ENCODE results near the gene IGHMBP2. TPM values are rescaled to one million over a fixed set of nuclear protein-coding genes. Genes with fewer than 3 reads are reported as not detected.

IGHMBP2 gene
- total RNA-seq, 1 donor: 10.9 TPM

- no peaks in the 10 kb centered on the region for H3K36me3 ChIP-seq (ENCODE audit: insufficient read depth, low read length)
- H2AFZ ChIP-seq (ENCODE audit: low read length): peak overlapping the region; percentile 65
- H3K79me2 ChIP-seq (ENCODE audit: insufficient read depth, low read length): no peaks in the 10 kb centered on the region
- no peak overlapping the region for H3K27ac ChIP-seq (ENCODE audit: low read depth, low read length)
- no peak overlapping the region for H3K4me2 ChIP-seq (ENCODE audit: insufficient read depth, low read length)
- no peak overlapping the region for H3K4me3 ChIP-seq (ENCODE audit: insufficient read depth, low read length)
- DNase-seq (ENCODE audit: insufficient read length, low spot score, missing footprints): peak; percentile 86
- H3K9me3 ChIP-seq (ENCODE audit: low read depth, low read length): no peaks in the 10 kb centered on the region
- no peak for TF ChIP-seq CTCF (IDR thresholded peaks at IDR 0.05; ENCODE audit: extremely low read depth, low read depth, low read length)
- H3K4me1 ChIP-seq (ENCODE audit: insufficient read depth, low read length): no peaks in the 10 kb centered on the region
- H4K20me1 ChIP-seq (ENCODE audit: insufficient read depth, low read length): no peaks in the 10 kb centered on the region
- peaks cover 39% of the 10 kb centered on the region for H3K27me3 ChIP-seq (ENCODE audit: insufficient read depth, low read length)
These were observed 70.9 kb downstream of the IGHMBP2 start for GRCh38 chr11:68974421-68975194.

GRCh38 chr11:68976095-68976494 lies 72.4 kb downstream of the IGHMBP2 start:
- no peaks in the 10 kb centered on the region for H3K4me1 ChIP-seq (ENCODE audit: insufficient read depth, low read length)
- H3K27ac ChIP-seq (ENCODE audit: low read depth, low read length): no peak overlapping the region
- no peaks in the 10 kb centered on the region for H3K9me3 ChIP-seq (ENCODE audit: low read depth, low read length)
- H3K4me3 ChIP-seq (ENCODE audit: insufficient read depth, low read length): no peak overlapping the region
- peaks cover 30% of the 10 kb centered on the region for H3K27me3 ChIP-seq (ENCODE audit: insufficient read depth, low read length)
- H4K20me1 ChIP-seq (ENCODE audit: insufficient read depth, low read length): no peaks in the 10 kb centered on the region
- DNase-seq (ENCODE audit: insufficient read length, low spot score, missing footprints): no peak
- H3K4me2 ChIP-seq (ENCODE audit: insufficient read depth, low read length): no peak overlapping the region
- H3K79me2 ChIP-seq (ENCODE audit: insufficient read depth, low read length): no peaks in the 10 kb centered on the region
- H2AFZ ChIP-seq (ENCODE audit: low read length): no peak overlapping the region
- no peak for TF ChIP-seq CTCF (IDR thresholded peaks at IDR 0.05; ENCODE audit: extremely low read depth, low read depth, low read length)
- no peaks in the 10 kb centered on the region for H3K36me3 ChIP-seq (ENCODE audit: insufficient read depth, low read length)

- H3K4me3 ChIP-seq (ENCODE audit: insufficient read depth, low read length): no peak overlapping the region
- no peak overlapping the region for H3K27ac ChIP-seq (ENCODE audit: low read depth, low read length)
- TF ChIP-seq CTCF (IDR thresholded peaks at IDR 0.05; ENCODE audit: extremely low read depth, low read depth, low read length): no peak
- DNase-seq (ENCODE audit: insufficient read length, low spot score, missing footprints): peak; percentile 46
- no peaks in the 10 kb centered on the region for H3K9me3 ChIP-seq (ENCODE audit: low read depth, low read length)
- no peak overlapping the region for H2AFZ ChIP-seq (ENCODE audit: low read length)
- H3K4me2 ChIP-seq (ENCODE audit: insufficient read depth, low read length): no peak overlapping the region
- peaks cover 28% of the 10 kb centered on the region for H3K27me3 ChIP-seq (ENCODE audit: insufficient read depth, low read length)
- H3K79me2 ChIP-seq (ENCODE audit: insufficient read depth, low read length): no peaks in the 10 kb centered on the region
- no peaks in the 10 kb centered on the region for H3K36me3 ChIP-seq (ENCODE audit: insufficient read depth, low read length)
- H4K20me1 ChIP-seq (ENCODE audit: insufficient read depth, low read length): no peaks in the 10 kb centered on the region
- no peaks in the 10 kb centered on the region for H3K4me1 ChIP-seq (ENCODE audit: insufficient read depth, low read length)
These were observed 72.9 kb downstream of the IGHMBP2 start for GRCh38 chr11:68976563-68976962.

- Histone ChIP-seq H4K20me1 (ENCODE audit: insufficient read depth, low read length) (no peaks in the 10 kb centered on the region), H3K79me2 (ENCODE audit: insufficient read depth, low read length) (no peaks in the 10 kb centered on the region), H2AFZ (ENCODE audit: low read length) (no peak overlapping the region), H3K4me1 (ENCODE audit: insufficient read depth, low read length) (no peaks in the 10 kb centered on the region), H3K36me3 (ENCODE audit: insufficient read depth, low read length) (no peaks in the 10 kb centered on the region), H3K27me3 (ENCODE audit: insufficient read depth, low read length) (peaks cover 32% of the 10 kb centered on the region), H3K4me2 (ENCODE audit: insufficient read depth, low read length) (no peak overlapping the region), H3K27ac (ENCODE audit: low read depth, low read length) (no peak overlapping the region), H3K4me3 (ENCODE audit: insufficient read depth, low read length) (no peak overlapping the region), H3K9me3 (ENCODE audit: low read depth, low read length) (no peaks in the 10 kb centered on the region)
- DNase-seq (ENCODE audit: insufficient read length, low spot score, missing footprints): peak; percentile 65
- no peak for TF ChIP-seq CTCF (IDR thresholded peaks at IDR 0.05; ENCODE audit: extremely low read depth, low read depth, low read length)
These were observed 74.3 kb downstream of the IGHMBP2 start for GRCh38 chr11:68977781-68978625.

Data from osteoblast (primary cell).